Measurements from ENCODE around the gene RIPOR3.
A peak's percentile ranks its signal among the peaks of the same experiment; 100 is the strongest.

The RIPOR3 gene

DNA sequence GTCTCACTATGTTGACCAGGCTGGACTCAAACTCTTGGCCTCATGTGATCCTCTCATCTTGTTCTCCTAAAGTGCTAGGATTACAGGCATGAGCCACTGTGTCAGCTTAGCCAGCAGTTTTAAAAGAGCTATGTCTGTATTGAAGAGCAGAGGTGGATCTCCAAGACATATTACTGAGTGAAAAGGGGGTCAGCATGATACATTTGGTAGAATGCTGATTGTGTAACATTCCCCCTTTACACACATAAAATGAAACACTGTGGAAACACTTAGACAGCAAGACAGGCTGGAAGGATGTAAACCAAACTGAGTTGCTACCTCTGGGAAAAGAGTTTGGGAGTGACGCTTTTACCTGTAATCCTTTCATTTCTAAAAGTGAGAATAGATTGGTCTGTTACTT, 1.7 kb upstream of the RIPOR3 start:
- H3K9ac ChIP-seq (ENCODE audit: low read length) = no peak overlapping the region
- peaks cover 24% of the 10 kb centered on the region for H3K4me1 ChIP-seq (ENCODE audit: control insufficient read depth, insufficient read depth, low read length)
- H3K9me3 ChIP-seq (ENCODE audit: control insufficient read depth, low read length) = no peaks in the 10 kb centered on the region
- no peaks in the 10 kb centered on the region for H3K36me3 ChIP-seq (ENCODE audit: control insufficient read depth, insufficient read depth, low read length)
- peaks cover 25% of the 10 kb centered on the region for H3K27me3 ChIP-seq (ENCODE audit: control insufficient read depth, insufficient read depth, low read length)
- no peak overlapping the region for H3K4me3 ChIP-seq (ENCODE audit: low read length)

DNA sequence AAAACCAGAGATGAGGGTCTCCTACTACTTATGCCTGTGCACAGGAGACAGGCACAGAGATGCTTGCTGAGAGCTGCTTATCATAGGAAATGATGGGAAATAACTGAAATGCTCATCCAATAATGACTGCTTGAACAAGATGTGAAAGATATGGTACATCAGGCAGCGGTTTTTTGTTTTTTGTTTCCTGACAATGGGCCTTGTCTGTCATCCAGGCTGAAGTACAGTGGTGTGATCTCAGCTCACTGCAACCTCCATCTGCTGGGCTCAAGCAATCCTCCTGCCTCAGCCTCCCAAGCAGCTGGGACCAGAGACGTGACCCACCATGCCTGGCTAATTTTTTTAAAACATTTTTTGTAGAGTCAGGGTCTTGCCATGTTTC, 1.2 kb upstream of the RIPOR3 start:
- H3K36me3 ChIP-seq (ENCODE audit: control insufficient read depth, insufficient read depth, low read length) = no peaks in the 10 kb centered on the region
- H3K9ac ChIP-seq (ENCODE audit: low read length) = no peak overlapping the region
- H3K27me3 ChIP-seq (ENCODE audit: control insufficient read depth, insufficient read depth, low read length) = peaks cover 25% of the 10 kb centered on the region
- H3K4me1 ChIP-seq (ENCODE audit: control insufficient read depth, insufficient read depth, low read length) = peaks cover 24% of the 10 kb centered on the region
- H3K9me3 ChIP-seq (ENCODE audit: control insufficient read depth, low read length) = no peaks in the 10 kb centered on the region
- H3K4me3 ChIP-seq (ENCODE audit: low read length) = no peak overlapping the region

DNA sequence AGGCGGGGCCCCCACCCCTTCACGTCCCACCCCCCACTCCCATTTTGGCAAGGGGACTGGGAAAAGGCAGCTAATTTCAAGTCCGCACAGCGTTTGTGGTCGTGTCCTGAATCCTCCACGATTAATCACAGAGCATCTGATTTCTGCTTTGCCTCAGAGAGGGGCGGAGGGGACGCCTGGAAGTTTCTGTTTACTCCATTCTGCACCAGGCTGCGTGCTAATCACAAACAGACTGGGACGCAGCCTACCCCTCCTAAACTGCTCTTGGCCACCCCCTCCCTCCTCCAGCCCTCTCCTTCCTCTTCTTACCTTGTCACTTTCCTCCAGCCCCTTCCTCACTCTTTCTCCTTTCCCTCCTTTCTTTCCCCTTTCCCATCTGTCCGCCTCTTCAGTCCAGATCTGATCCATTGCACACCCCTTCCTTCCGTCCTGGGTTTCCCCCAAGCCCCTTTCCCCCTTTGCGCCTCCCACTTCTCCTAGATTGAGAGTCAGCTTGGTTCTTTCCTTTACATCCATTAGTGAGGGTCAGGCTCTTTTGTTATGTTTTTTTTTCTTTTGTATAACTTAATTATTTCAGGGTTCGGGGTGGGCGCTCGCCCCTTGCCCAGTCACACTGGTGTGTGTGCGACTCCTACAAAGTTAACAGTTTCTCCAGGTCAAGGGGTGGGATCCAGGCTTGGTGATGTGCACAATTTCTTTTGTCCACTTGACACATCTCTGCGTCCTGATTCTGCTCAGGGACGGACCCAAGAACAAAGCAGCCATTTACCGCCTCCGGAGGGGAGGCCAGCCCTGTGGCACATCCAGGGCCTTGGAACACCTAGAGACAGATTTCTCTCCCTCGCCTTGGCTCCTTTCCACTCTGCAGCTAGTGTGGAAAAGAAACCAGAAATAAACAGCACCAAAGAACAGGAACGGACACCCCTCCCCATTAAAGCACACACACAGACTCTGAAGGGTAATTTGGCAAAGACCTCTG, 520 bp upstream of the RIPOR3 start:
- Histone ChIP-seq H3K9me3 (ENCODE audit: control insufficient read depth, low read length) (no peaks in the 10 kb centered on the region), H3K27me3 (ENCODE audit: control insufficient read depth, insufficient read depth, low read length) (peaks cover 25% of the 10 kb centered on the region), H3K4me1 (ENCODE audit: control insufficient read depth, insufficient read depth, low read length) (peaks cover 24% of the 10 kb centered on the region), H3K36me3 (ENCODE audit: control insufficient read depth, insufficient read depth, low read length) (no peaks in the 10 kb centered on the region), H3K9ac (ENCODE audit: low read length) (peak overlapping the region; percentile 48), H3K4me3 (ENCODE audit: low read length) (no peak overlapping the region)

DNA sequence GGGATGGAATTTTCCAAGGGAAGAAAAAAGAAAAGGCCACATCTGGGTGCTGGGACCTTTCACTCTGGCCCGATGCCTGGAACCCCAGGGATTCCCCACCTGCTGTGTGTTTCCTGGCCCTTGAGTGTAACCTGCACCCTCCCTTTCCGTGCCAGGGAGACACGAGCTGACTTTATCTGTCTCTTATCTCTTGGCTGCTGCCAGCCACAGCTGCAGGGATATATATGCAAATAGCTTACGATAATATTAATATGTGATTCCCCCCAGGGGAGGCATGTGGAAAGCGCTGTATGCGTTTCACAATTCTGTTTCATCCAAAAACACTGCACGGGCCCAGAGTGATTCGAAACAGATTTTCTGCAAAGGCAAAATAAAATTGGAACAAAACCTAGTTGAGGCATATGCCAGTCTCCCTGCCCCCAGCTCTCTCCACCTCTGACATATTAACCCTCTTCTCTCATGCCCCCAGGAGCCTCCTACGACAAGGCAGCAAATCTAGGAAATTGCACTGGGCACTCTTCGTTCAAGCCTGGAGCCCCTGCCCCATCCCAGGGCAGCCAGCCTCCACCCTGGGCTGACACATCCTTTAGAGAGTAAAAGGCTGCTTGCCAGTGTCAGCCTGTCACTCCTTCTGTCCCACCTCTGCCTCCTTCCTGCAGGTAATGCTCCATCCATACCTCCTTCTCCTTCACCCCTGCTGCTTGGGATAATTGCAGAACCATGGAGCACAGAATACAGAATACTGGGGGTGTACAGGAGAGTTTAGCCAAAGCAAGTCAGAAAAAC, 1.3 kb downstream of the RIPOR3 start:
- no peak overlapping the region for H3K4me3 ChIP-seq (ENCODE audit: low read length)
- H3K9me3 ChIP-seq (ENCODE audit: control insufficient read depth, low read length) = no peaks in the 10 kb centered on the region
- H3K27me3 ChIP-seq (ENCODE audit: control insufficient read depth, insufficient read depth, low read length) = peaks cover 25% of the 10 kb centered on the region
- peaks cover 24% of the 10 kb centered on the region for H3K4me1 ChIP-seq (ENCODE audit: control insufficient read depth, insufficient read depth, low read length)
- peak overlapping the region; percentile 31 for H3K9ac ChIP-seq (ENCODE audit: low read length)
- H3K36me3 ChIP-seq (ENCODE audit: control insufficient read depth, insufficient read depth, low read length) = no peaks in the 10 kb centered on the region

DNA sequence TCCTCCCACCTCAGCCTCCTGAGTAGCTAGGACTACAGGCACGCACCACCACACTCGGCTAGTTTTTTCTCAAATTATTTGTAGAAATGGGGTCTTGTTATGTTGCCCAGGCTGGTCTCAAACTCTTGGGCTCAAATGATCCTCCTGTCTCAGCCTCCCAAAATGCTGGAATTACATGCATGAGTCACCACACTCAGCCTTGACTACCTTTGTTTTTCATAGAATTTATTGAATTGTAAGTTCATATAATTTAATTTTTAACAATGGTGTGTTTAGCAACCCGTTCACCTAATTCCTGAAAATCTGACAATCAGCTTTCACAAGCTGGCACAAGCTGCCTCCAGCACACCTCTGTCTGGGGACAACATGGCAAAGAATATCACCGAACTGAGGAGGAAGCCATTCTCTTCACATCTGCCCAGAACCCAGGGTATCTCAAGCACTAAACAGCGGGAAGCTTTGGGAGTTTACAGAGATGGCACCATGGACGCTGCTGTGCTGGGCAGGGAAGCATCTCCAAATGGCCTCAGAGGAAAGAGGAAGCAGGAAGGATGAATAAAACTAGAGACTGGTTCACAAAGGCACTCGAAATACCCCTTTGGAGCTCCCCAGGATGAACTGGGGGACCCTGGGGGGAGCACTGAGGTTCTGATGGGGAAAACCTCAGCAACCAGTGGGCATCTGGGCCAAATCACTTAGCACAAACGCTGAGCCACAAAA, 2.9 kb downstream of the RIPOR3 start:
- H3K27me3 ChIP-seq (ENCODE audit: control insufficient read depth, insufficient read depth, low read length) = peaks cover 25% of the 10 kb centered on the region
- H3K36me3 ChIP-seq (ENCODE audit: control insufficient read depth, insufficient read depth, low read length) = no peaks in the 10 kb centered on the region
- H3K4me1 ChIP-seq (ENCODE audit: control insufficient read depth, insufficient read depth, low read length) = peaks cover 24% of the 10 kb centered on the region
- no peaks in the 10 kb centered on the region for H3K9me3 ChIP-seq (ENCODE audit: control insufficient read depth, low read length)
- H3K9ac ChIP-seq (ENCODE audit: low read length) = no peak overlapping the region
- no peak overlapping the region for H3K4me3 ChIP-seq (ENCODE audit: low read length)

DNA sequence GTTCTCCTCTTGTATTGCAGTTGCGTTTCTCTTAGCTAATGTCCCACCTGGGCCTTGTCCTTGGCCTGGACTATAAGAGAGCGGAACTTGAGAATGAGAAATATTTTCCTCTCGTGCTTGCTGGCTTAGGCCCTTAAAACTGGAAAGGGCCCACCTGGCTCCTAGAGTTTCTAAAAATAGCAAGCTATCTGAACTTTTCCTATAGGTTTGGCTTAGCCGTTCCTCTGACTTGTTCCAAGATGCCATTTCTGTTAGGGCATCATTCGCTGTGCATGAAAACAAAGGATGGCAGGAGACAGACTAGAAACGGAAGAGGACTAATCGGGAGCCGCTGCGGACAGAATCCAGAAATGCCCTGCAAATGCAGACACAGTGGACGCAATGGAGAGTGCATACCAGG, 4.5 kb downstream of the RIPOR3 start:
- H3K27me3 ChIP-seq (ENCODE audit: control insufficient read depth, insufficient read depth, low read length) = peaks cover 21% of the 10 kb centered on the region
- H3K36me3 ChIP-seq (ENCODE audit: control insufficient read depth, insufficient read depth, low read length) = no peaks in the 10 kb centered on the region
- no peak overlapping the region for H3K4me3 ChIP-seq (ENCODE audit: low read length)
- H3K9me3 ChIP-seq (ENCODE audit: control insufficient read depth, low read length) = no peaks in the 10 kb centered on the region
- H3K9ac ChIP-seq (ENCODE audit: low read length) = no peak overlapping the region
- H3K4me1 ChIP-seq (ENCODE audit: control insufficient read depth, insufficient read depth, low read length) = peaks cover 24% of the 10 kb centered on the region

DNA sequence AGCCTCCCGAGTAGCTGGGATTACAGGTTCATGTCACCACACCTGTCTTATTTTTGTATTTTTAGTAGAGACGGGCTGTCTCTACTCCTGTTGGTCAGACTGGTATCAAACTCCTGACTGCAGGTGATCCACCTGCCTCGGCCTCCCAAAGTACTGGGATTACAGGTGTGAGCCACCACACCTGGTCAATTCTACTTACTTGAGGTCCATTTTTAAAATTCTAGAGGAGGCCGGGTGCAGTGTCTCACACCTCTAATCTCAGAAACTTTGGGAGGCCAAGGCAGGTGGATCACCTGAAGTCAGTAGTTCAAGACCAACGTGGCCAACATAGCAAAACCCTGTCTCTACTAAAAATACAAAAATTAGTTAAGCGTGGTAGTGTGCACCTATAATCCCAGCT, 7.8 kb downstream of the RIPOR3 start:
- H3K36me3 ChIP-seq (ENCODE audit: control insufficient read depth, insufficient read depth, low read length) = no peaks in the 10 kb centered on the region
- peaks cover 16% of the 10 kb centered on the region for H3K4me1 ChIP-seq (ENCODE audit: control insufficient read depth, insufficient read depth, low read length)
- no peaks in the 10 kb centered on the region for H3K9me3 ChIP-seq (ENCODE audit: control insufficient read depth, low read length)
- H3K27me3 ChIP-seq (ENCODE audit: control insufficient read depth, insufficient read depth, low read length) = peaks cover 2% of the 10 kb centered on the region
- no peak overlapping the region for H3K9ac ChIP-seq (ENCODE audit: low read length)
- H3K4me3 ChIP-seq (ENCODE audit: low read length) = no peak overlapping the region

DNA sequence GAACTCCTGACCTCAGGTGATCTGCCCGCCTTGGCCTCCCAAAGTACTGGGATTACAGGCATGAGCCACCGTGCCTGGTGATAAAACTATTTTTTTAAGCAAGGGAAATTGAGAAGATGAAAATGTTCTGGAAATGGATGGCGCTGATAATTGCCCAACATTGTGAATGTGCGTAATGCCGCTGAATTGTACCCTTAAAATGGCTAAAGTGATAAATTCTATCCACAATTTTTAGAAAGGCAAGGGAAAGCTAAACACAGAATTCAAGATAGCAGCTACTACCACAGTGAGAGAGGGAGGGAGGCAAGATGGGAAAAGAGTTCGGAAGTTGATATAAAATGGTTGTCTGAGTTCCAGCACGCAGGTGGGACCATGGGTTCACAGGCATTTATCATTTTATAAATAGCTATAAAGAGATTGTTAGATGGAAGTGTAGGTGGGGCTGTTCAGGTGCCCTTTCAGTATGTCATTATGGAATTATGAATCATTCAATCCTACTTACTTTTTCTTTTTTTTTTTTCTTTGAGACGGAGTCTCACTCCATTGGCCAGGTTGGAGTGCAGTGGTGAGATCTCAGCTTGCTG, 8.3 kb downstream of the RIPOR3 start:
- H3K9me3 ChIP-seq (ENCODE audit: control insufficient read depth, low read length) = no peaks in the 10 kb centered on the region
- no peak overlapping the region for H3K9ac ChIP-seq (ENCODE audit: low read length)
- no peaks in the 10 kb centered on the region for H3K27me3 ChIP-seq (ENCODE audit: control insufficient read depth, insufficient read depth, low read length)
- peaks cover 16% of the 10 kb centered on the region for H3K4me1 ChIP-seq (ENCODE audit: control insufficient read depth, insufficient read depth, low read length)
- H3K36me3 ChIP-seq (ENCODE audit: control insufficient read depth, insufficient read depth, low read length) = no peaks in the 10 kb centered on the region
- H3K4me3 ChIP-seq (ENCODE audit: low read length) = no peak overlapping the region

DNA sequence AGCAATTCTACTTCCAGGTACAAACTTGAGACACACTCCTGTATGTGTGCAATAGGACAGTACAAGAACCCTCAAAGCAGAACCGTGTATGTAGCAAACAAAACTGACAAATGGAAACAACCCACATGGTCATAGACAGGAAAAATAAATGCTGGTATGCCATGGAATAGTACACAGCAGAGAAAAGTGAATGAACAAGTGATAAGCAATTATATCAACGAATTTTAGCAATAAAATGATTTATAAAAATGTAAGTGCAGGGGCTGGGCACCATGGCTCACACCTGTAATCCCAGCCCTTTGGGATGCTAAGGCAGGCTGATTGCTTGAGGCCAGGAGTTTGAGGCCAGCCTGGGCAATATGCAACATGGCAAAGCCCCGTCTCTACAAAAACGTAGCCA, 9.3 kb downstream of the RIPOR3 start:
- H3K27me3 ChIP-seq (ENCODE audit: control insufficient read depth, insufficient read depth, low read length) = no peaks in the 10 kb centered on the region
- H3K4me1 ChIP-seq (ENCODE audit: control insufficient read depth, insufficient read depth, low read length) = peaks cover 16% of the 10 kb centered on the region
- H3K4me3 ChIP-seq (ENCODE audit: low read length) = no peak overlapping the region
- no peak overlapping the region for H3K9ac ChIP-seq (ENCODE audit: low read length)
- H3K36me3 ChIP-seq (ENCODE audit: control insufficient read depth, insufficient read depth, low read length) = no peaks in the 10 kb centered on the region
- no peaks in the 10 kb centered on the region for H3K9me3 ChIP-seq (ENCODE audit: control insufficient read depth, low read length)

DNA sequence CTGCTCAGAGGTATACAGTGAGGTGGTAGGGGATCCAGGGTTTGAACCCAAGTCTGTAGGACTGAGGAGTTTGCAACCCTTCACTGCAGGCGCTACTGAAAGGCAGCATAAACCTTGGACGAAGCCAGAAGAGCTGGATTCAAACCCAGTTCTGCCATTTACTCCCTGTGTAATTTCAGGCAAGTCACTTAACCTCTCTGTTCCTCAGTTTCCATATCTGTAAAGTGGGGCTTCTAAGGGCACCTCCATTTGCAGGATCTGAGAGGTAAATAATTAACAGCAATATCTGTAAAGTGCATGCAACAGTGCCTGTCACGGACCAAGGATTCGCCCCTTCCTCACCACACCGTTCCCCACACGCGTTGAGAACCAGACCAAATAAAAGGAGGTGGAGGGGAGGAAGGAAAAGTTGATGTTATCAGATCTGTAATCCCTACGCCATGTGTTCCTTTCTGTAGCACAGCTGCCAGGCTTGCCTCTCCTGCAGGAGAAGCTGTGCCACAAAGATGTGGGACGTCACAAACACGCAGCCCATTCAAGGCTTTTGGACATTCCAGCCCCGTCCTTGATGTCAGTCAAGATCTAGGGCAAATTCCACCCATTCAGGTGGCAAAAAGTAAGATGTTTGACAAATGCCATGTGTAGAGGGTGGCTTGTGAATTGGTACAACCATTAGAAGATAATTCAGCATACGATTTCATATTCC, 9.8 kb downstream of the RIPOR3 start:
- H3K4me3 ChIP-seq (ENCODE audit: low read length) = no peak overlapping the region
- H3K4me1 ChIP-seq (ENCODE audit: control insufficient read depth, insufficient read depth, low read length) = peaks cover 16% of the 10 kb centered on the region
- H3K9me3 ChIP-seq (ENCODE audit: control insufficient read depth, low read length) = no peaks in the 10 kb centered on the region
- no peaks in the 10 kb centered on the region for H3K27me3 ChIP-seq (ENCODE audit: control insufficient read depth, insufficient read depth, low read length)
- H3K36me3 ChIP-seq (ENCODE audit: control insufficient read depth, insufficient read depth, low read length) = no peaks in the 10 kb centered on the region
- no peak overlapping the region for H3K9ac ChIP-seq (ENCODE audit: low read length)
